Posterior cingulate gyrus (tissue), 11 donors: ENCODE measurements around the gene FNDC3A.
"Not testable (repeated sequence)": the region's sequence is repeated elsewhere in the genome, so short reads cannot be mapped to it uniquely, and the experiment has no call there.

ENCODE experiments used
- DNase-seq, 10 donors: peaks; one replicate each; pipeline versions ENCODE4 v3.0.0 to v3.0.0-alpha.2; 2020 to 2021; ENCODE audit warnings: mixed read lengths in 3 of 10
- intact Hi-C: fragments of 100-400 bp; cut with DNase I; formaldehyde crosslinking; loops from one replicate; pipeline ENCODE4 v1.15.1; 2023

The FNDC3A gene

GRCh38 chr13:48976576-48977285 is 1.0 kb downstream of the FNDC3A start:
- intact Hi-C loops: loop anchor here (5.0 kb wide), 2 partner anchors 136 to 271 kb away; partner anchors contain the start of gene CDADC1
- DNase-seq: peak in 3 of 10 donors; percentile 34 to 80 (median 54)

GRCh38 chr13:48977286-48977625 is 1.5 kb downstream of the FNDC3A start:
- intact Hi-C loops: loop anchor here (5.0 kb wide), 2 partner anchors 135 to 270 kb away; partner anchors contain the start of gene CDADC1
- no peak for DNase-seq

GRCh38 chr13:48977973-48978372 is 2.3 kb downstream of the FNDC3A start:
- intact Hi-C loops: loop anchor here (5.0 kb wide), 2 partner anchors 134 to 269 kb away; partner anchors contain the start of gene CDADC1
- no peak for DNase-seq

- intact Hi-C loops: loop anchor here (5.0 kb wide), 2 partner anchors 133 to 268 kb away; partner anchors contain the start of gene CDADC1
These were observed 3.4 kb downstream of the FNDC3A start for GRCh38 chr13:48978942-48979601.

GRCh38 chr13:48979892-48980291 is 4.2 kb downstream of the FNDC3A start:
- intact Hi-C loops: loop anchor here (5.0 kb wide), 2 partner anchors 132 to 267 kb away; partner anchors contain the start of gene CDADC1
- DNase-seq: no peak

More at GRCh38 chr13:48978942-48979601, 3.4 kb downstream of the FNDC3A start:
- no peak for DNase-seq

- DNase-seq: no peak
- intact Hi-C loops: no loop called here
These were observed 7.6 kb downstream of the FNDC3A start for GRCh38 chr13:48983331-48983730.

GRCh38 chr13:48985756-48986155 is 10.0 kb downstream of the FNDC3A start:
- intact Hi-C loops: no loop called here
- DNase-seq: no peak

GRCh38 chr13:48990900-48991299 is 15.2 kb downstream of the FNDC3A start:
- intact Hi-C loops: no loop called here
- no peak for DNase-seq

GRCh38 chr13:48993150-48993549 is 17.4 kb downstream of the FNDC3A start:
- DNase-seq: no peak
- intact Hi-C loops: no loop called here

- intact Hi-C loops: no loop called here
- no peak for DNase-seq
These were observed 19.0 kb downstream of the FNDC3A start for GRCh38 chr13:48994706-48995105.

GRCh38 chr13:48998641-48999292 is 23.1 kb downstream of the FNDC3A start:
- no peak for DNase-seq
- intact Hi-C loops: no loop called here

- intact Hi-C loops: no loop called here
- DNase-seq: no peak
These were observed 24.5 kb downstream of the FNDC3A start for GRCh38 chr13:49000247-49000646.

GRCh38 chr13:49018986-49019635 is 43.4 kb downstream of the FNDC3A start:
- intact Hi-C loops: not testable (repeated sequence)
- DNase-seq: peak in 1 of 10 donors; percentile 65

- DNase-seq: no peak
- intact Hi-C loops: no loop called here
These were observed 44.6 kb downstream of the FNDC3A start for GRCh38 chr13:49020328-49020727.

- no peak for DNase-seq
- intact Hi-C loops: no loop called here
These were observed 45.3 kb downstream of the FNDC3A start for GRCh38 chr13:49020940-49021553.

GRCh38 chr13:49021953-49022352 is 46.2 kb downstream of the FNDC3A start:
- intact Hi-C loops: no loop called here
- no peak for DNase-seq

- no peak for DNase-seq
- intact Hi-C loops: no loop called here
These were observed 46.9 kb downstream of the FNDC3A start for GRCh38 chr13:49022472-49023144.

- no peak for DNase-seq
- intact Hi-C loops: no loop called here
These were observed 47.7 kb downstream of the FNDC3A start for GRCh38 chr13:49023431-49023830.

GRCh38 chr13:49026851-49027250 is 51.1 kb downstream of the FNDC3A start:
- no peak for DNase-seq
- intact Hi-C loops: no loop called here

GRCh38 chr13:49029570-49029969 is 53.9 kb downstream of the FNDC3A start:
- no peak for DNase-seq

More at GRCh38 chr13:49029570-49029969, 53.9 kb downstream of the FNDC3A start:
- intact Hi-C loops: no loop called here
